ENCODE results near the gene DYRK3. TPM values are rescaled to one million over a fixed set of nuclear protein-coding genes. Genes with fewer than 3 reads are reported as not detected.

DYRK3 gene
- total RNA-seq, 1 experiment from 2014 or later, result 9.2 TPM

DNA sequence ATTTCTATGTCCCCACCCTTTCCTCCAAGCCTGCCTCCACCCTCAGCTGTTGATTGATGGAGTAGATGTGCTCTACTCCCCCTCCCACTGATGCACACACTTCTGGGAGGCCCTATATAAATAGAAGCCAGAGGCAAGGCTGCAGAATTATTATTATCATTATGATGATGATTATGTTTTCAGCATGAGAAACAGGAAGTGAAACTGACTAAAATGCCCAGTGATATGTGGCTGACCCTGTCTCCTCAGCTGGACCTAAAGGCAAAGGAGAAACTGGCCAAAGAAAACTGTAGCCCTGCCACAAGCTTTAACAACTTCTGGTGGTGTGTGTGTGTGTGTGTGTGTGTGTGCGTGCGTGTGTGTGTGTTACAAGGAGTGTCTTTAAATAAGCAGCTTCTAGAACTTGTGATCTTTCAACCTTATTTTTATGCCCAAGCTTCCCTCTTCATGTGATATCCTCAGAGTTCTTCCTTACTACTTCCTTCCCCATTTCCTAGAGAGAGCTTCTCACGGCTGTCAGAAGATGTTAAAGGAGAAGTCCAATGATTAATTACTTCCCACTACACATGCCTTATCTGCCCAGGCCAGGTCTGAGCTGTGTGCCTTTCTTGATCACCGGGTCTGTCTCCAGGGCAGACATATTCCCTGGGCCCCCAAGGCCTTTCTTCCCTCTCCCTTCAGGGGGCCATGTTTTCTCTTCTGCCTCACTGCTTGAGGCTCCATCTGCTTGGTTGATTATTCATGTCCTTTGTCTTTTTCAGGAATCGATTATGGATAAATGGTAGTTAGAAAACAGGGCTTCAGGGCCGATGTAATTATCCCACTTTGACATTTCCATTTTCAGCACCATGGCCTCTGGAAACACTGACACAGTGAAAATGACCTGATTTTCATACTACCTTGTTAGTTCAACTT lies 37.8 kb downstream of the DYRK3 start:
- in situ Hi-C loops (cut with HindIII; ENCODE audit: low pct_unique_long_range_greater_than_20kb, low sequenced_read_pairs), result no loop called here
- DNase-seq (ENCODE audit: low read depth), result no peak

DNA sequence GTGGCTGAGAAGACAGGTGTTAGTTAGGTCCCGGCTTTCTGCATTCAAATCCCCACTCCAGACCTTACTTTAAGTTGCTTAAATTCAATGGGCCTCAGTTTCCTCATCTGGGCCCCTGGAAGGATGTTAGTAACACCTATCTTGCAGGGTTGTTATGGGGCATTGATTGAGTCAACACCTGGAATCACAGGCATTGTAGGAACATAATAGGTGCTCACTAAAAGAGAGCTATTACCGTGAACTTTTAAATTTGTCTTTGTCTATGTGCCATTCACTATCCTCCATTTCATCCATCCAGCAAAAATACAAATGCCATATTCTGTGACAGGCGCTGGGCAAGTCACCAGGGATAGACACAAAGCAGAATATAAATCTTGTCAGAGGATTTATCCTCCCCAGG lies 38.9 kb downstream of the DYRK3 start:
- DNase-seq (ENCODE audit: low read depth), result no peak
- in situ Hi-C loops (cut with HindIII; ENCODE audit: low pct_unique_long_range_greater_than_20kb, low sequenced_read_pairs), result no loop called here

DNA sequence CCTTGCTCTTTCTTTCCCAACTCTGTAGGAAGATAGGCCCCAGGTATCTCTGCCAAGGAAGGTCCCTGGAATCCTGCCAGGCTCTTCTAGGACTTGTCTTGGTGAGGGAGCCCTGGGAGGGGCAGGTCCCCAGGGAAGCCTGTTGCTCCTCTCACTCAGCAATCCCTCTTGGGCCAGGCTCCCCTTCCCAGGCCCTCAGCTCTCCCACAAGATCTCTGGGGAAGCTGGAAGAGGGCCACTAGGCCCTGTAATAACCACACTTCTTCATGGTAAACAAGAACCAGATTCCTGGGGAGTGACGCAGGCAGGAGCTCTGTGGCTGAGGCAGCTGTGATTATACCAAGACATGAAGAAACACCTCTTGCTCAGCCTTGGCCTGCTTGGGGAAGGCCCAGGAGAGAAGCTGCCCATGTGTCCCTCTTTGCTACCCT lies 39.4 kb downstream of the DYRK3 start:
- in situ Hi-C loops (cut with HindIII; ENCODE audit: low pct_unique_long_range_greater_than_20kb, low sequenced_read_pairs), result no loop called here
- peak; percentile 29 for DNase-seq (ENCODE audit: low read depth)

DNA sequence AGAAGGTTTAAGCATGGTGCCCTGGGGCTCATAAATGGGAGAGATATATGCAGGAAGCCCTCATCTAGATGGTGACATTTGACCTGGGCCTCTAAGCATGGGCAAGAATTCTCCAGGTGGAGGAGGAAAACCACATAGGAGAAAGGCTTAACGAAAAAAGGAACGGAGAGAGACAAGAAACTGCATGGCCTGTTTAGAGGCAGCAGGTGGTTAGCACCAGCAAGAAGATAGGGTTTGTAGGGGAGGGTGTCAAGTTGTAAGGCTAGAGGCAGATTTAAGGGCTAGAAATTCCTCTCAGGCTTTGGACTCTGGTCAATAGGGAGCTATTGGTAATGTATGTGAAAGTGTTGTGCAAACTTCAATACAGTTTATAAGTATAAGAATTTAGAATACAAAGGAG lies 41.2 kb downstream of the DYRK3 start:
- in situ Hi-C loops (cut with HindIII; ENCODE audit: low pct_unique_long_range_greater_than_20kb, low sequenced_read_pairs), result no loop called here
- DNase-seq (ENCODE audit: low read depth), result no peak

DNA sequence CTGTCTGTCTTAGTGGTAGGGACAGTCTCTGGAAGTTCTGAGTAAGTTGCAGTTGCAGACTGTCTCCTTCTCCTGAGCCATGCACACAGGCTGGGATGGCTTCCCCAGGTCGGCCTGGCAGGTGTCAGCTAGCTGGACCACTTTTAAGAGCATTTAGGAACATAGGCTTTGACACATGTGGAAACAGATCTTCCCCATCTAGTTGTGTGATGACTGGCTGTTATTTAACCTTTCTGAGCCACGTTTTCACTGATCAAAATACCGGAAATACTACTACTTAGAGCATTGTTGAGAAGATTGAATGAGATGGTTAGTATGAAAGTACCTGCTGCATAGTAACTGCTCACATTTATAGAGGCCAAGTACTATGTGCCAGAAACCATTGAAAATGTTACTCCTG lies 43.2 kb downstream of the DYRK3 start:
- in situ Hi-C loops (cut with HindIII; ENCODE audit: low pct_unique_long_range_greater_than_20kb, low sequenced_read_pairs), result no loop called here
- no peak for DNase-seq (ENCODE audit: low read depth)

DNA sequence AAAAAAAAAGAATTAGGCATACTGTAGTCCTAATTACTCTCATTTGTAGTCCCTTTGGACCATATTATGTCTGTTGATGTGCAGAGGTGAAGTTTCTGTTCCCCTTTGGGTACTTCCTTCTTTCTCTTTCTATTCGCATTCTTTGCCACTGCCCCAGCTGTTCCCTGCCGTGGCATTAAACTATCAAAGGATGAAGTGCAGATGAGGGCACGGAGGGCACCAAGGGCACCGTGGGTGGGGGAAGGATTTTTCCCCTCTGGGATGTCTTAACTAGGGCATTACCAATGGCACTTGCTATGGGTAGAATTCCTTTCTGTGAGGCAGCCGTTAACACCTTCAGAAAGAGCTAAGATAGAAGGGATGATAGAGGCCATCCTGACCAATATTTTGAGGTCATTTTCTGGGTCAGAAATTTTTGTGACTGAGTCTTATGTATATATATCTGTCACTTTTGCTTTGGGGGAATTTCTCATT lies 44.4 kb downstream of the DYRK3 start:
- in situ Hi-C loops (cut with HindIII; ENCODE audit: low pct_unique_long_range_greater_than_20kb, low sequenced_read_pairs), result no loop called here
- no peak for DNase-seq (ENCODE audit: low read depth)

DNA sequence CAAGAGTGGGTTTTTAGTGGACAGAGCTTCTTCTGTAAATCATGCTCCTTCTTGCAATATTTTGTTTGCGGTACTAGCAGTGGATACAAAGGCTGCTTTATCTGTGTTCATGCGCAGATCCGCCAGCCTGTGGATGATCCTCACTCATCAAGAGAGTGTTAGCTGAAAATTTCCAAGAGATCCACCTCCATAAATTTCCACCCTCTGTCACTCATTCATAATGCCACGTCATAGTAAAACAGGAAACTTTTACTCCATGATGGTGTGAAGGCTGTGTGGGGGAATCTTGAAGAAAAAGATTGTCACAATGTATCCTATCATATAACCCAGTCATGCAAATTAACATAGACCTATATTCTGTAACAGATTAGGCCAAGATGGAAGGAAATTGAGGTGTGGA lies 44.9 kb downstream of the DYRK3 start:
- in situ Hi-C loops (cut with HindIII; ENCODE audit: low pct_unique_long_range_greater_than_20kb, low sequenced_read_pairs), result no loop called here

DNA sequence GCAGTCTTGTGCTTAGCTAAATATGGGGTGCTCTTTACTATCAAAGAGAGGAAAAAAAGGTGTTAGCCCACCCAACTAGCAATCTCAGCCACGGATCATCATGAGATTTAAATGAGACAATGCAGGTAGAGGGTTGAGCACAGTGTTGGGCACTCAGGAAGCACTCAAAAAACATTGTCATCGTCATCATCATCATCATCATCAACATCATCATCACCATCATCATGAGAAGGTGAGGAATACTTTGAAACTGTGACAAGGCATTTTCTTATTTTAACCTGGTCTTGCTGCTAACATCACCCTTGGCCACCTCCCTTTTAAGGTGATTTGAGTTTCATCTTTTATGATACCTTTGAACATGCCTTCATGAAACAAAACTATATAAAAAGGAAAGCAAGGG lies 46.0 kb downstream of the DYRK3 start:
- in situ Hi-C loops (cut with HindIII; ENCODE audit: low pct_unique_long_range_greater_than_20kb, low sequenced_read_pairs), result no loop called here

More for the DNA sequence above, 44.9 kb downstream of the DYRK3 start:
- DNase-seq (ENCODE audit: low read depth), result no peak

DNA sequence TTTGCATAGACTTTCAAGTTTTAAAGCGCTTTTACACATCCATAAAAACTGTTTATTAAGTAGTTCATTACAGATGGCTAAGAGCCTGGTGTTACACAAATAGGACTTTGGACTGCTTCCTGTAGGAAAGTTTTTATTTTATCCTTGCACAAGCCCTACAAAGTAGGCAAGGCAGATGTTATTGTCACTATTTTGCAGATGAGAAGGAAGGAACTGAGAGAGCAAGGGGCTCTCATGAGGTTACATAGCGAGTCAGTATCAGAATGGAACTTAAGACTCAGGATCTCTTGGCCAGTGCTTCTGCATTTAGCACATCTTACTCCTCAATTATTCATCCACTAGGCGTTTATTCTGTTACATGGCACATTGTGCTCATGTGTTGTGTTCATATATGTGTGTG lies 46.8 kb downstream of the DYRK3 start:
- in situ Hi-C loops (cut with HindIII; ENCODE audit: low pct_unique_long_range_greater_than_20kb, low sequenced_read_pairs), result no loop called here
- DNase-seq (ENCODE audit: low read depth), result no peak

More for the DNA sequence above, 46.0 kb downstream of the DYRK3 start:
- no peak for DNase-seq (ENCODE audit: low read depth)

DNA sequence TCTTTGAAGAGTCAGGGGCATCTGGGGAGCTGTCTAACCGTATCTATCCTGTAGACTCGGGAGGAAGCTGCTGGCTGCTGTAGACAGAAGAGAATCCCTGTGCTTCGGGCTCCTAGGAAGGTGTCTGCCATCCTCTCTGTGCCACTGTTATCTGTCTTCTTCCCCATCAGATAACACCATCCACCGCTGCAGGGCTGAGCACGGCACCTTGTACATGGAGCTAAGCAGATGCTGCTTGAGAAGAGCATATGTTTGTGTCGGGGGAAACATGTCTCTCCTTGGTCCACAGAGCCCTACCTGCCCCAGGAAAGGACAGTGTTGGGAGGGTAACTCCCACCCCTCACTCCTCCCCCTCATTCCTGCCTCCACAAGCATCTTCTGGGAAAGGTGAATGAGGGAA lies 48.0 kb downstream of the DYRK3 start:
- DNase-seq (ENCODE audit: low read depth), result no peak
- in situ Hi-C loops (cut with HindIII; ENCODE audit: low pct_unique_long_range_greater_than_20kb, low sequenced_read_pairs), result no loop called here

DNA sequence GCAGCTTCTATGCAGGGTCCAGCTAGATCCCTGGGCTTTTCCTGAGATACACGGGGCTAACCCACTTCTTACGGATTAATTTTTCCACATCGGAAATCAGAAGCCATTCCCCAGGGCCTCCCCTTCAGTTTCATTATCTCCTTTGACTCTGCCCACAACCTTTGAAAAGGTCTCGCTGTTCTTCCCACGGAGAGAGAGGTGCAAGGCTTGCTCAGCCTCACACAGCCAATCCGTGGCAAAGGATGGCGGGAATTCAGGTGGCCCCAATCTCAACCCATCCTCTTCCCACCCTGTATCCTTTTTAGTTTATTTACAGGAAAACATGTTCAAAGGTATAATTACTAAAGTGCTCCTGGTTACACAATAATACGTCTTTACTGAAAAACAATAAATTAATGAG lies 48.7 kb downstream of the DYRK3 start:
- DNase-seq (ENCODE audit: low read depth), result no peak
- in situ Hi-C loops (cut with HindIII; ENCODE audit: low pct_unique_long_range_greater_than_20kb, low sequenced_read_pairs), result no loop called here

DNA sequence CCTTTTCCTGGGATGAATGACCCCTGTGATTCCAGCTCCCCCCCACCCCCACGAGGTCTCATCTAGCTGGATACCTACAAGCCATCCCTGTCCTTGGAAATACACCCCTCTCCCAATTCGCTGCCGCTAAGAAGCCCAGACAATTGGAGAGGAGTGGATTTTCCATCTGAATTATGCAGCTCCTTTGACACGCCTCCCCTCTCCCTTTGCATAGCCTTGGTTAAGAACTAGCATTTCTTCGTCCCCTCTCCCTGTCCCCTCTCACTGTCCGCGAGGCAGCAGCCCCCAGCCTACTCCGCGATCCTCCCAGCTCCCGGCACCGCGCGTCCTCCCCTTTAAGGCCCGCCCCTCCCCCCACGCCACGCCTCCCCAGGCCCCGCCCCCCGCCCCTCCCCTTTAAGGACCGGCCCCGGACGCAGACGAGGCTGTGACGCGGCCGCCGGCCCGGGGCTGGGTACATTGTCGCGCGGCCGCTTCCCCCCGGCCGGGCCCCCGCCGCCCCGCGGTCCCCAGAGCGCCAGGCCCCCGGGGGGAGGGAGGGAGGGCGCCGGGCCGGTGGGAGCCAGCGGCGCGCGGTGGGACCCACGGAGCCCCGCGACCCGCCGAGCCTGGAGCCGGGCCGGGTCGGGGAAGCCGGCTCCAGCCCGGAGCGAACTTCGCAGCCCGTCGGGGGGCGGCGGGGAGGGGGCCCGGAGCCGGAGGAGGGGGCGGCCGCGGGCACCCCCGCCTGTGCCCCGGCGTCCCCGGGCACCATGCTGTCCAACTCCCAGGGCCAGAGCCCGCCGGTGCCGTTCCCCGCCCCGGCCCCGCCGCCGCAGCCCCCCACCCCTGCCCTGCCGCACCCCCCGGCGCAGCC lies 49.4 kb downstream of the DYRK3 start, which contains the start of gene MAPKAPK2:
Gene MAPKAPK2, plus strand, starts transcription at position 428 of the 856 bp plus-strand sequence. Its CDS starts 325 bp downstream, at position 753.
- in situ Hi-C loops (cut with HindIII; ENCODE audit: low pct_unique_long_range_greater_than_20kb, low sequenced_read_pairs), result no loop called here
- peak; percentile 37 for DNase-seq (ENCODE audit: low read depth)

DNA sequence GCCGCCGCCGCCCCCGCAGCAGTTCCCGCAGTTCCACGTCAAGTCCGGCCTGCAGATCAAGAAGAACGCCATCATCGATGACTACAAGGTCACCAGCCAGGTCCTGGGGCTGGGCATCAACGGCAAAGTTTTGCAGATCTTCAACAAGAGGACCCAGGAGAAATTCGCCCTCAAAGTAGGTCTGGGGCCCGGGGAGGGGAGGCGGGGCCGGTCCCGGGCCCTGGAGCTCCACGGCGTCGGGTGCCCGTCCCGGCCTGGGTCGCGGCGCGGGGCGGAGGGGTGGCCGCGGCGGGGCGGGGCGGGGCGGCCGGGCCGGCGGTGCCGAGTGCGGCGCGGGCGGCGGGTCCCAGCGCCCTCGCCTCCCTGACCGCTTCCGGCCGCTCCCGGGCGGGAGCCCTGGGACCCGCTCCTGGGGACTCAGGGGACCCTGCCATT lies 50.0 kb downstream of the DYRK3 start:
- no peak for DNase-seq (ENCODE audit: low read depth)

DNA sequence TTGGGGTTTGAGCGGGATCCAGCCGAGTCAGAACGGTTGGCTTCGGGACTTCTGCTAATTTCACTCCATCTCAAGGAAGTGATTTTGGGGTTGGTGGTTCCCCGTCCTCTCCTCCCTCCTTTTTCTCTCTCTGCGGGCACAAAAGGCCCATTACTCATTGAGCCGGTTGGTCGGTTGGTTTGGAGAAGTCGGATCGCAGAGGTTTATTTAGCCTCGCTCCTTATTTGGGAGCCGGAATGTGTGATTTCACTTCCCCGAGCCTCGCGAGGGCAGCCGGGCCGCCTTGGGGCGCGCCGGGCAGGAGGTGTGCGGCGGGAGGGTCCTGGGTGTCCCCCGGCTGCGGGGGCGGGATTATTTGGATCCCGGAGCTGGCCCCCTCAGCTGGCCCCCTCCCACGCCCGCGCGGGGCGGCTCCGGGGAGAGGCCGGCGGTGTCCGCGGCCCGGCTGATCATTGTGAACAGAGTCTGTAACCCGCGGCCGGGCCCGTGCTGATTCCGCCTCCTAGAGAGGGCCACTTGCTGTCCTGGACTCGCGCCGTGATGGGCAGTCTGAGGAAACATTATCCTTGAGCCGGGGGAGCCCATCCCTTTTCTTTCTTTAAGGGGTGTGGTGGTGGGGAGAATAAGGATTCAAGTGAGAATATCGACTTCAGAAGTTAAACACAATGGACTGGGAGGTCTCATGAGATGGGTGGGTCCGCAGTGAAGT lies 50.6 kb downstream of the DYRK3 start:
- DNase-seq (ENCODE audit: low read depth), result peak; percentile 66
- in situ Hi-C loops (cut with HindIII; ENCODE audit: low pct_unique_long_range_greater_than_20kb, low sequenced_read_pairs), result no loop called here

More for the DNA sequence above, 50.0 kb downstream of the DYRK3 start:
- in situ Hi-C loops (cut with HindIII; ENCODE audit: low pct_unique_long_range_greater_than_20kb, low sequenced_read_pairs), result no loop called here

DNA sequence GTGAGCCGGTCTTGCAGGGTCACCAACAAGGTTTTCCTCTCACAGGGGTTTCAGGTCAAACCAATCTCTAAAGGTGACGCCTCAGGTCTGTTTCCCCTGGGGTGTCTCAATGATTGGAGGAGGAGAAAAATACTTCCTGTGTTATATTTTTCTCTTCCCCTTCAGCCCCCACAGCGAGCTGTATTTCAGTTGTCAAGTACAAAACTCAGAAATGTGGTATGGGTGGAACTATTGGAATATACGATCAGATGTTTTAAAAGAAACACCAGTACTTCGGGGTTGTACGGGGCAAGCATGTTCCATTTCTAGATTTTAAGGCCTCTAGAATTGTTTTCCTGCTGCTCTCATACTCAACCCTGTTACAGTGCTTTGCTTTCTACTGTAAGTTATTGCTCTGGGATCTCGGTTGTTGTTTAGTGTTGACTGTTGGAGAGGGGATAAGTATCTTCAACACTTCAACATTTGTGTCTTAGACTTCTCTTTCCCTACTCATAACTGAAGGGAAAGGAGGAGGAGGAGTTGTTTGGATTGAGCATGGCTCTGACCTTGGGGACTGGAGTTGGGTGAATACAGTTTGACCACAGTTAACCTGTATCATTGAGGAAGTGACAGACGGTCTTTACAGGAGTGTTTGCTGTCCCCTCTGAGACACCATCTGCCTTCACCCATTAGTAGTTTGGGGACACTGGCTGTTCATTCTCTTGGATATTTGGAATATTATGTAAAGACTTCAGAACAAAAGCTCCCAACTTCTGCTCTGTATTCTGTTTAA lies 51.3 kb downstream of the DYRK3 start:
- DNase-seq (ENCODE audit: low read depth), result no peak
- in situ Hi-C loops (cut with HindIII; ENCODE audit: low pct_unique_long_range_greater_than_20kb, low sequenced_read_pairs), result no loop called here

DNA sequence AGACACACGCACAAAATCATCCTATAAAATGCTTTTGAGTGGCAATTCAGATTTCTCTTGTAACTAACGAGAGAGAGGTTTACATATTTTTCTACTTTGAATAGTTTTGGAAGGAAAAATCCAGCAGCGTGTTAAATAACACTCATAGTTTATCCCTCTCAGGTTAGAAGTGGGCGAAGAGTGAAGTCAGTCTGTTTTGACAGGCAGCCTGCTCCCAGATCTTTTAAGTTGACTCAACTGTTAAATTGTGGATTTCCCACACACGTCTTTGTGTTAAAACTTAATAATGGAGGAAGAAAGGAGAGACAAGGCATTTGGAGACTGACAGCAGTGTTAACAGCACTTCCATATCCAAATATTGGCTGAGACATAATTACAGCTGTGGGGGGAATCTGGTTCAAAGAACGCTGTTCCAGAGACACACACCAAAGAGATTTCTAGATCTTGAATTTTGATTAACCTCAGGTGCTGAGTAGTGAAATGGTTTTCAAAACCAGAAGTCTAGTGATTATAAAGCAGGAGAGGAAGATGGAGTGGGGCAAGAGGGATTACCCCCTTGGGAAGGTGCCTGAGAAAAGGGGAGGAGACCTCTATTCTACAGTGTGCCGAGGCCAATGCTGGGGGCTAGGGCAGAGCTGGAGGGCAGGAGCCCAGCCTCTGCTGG lies 52.0 kb downstream of the DYRK3 start:
- in situ Hi-C loops (cut with HindIII; ENCODE audit: low pct_unique_long_range_greater_than_20kb, low sequenced_read_pairs), result no loop called here
- no peak for DNase-seq (ENCODE audit: low read depth)

DNA sequence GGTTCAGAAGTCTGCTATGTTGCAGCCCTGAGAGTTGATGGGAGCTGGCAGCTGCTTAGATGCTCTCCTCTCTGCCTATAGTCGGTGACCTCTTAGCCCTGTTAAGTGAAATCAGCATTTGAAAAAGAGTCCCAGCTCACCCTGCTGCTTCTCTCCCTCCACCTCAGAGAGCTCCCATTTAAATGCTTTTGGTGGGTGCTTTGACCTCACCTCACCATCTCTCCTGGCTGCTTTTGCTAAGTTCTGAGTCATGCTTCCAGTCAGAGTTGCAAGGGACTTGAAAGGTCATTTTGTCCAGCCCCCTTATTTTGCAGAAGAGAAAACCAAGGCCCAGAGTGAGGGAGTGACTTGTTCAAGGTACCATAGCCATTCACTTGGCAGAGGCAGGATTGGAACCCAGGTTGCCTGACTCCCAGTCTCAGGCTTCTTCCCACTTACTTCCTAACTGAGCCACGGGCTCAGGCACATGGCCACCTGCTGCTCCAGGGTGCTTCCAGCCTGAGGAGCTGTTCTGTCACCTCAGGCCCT lies 52.6 kb downstream of the DYRK3 start:
- in situ Hi-C loops (cut with HindIII; ENCODE audit: low pct_unique_long_range_greater_than_20kb, low sequenced_read_pairs), result no loop called here
- no peak for DNase-seq (ENCODE audit: low read depth)

Data from Caki2 (cell line).